Tibial nerve (tissue), 4 donors: ENCODE results near the gene RAB8A. TPM values are rescaled to one million over a fixed set of nuclear protein-coding genes. Genes with fewer than 3 reads are reported as not detected.

Experiments
- DNase-seq, 2 donors: peaks; one replicate each; pipeline ENCODE4 v3.0.0-alpha.2; 2019; ENCODE audit warnings: low spot score in 2 of 2
- H3K27ac ChIP-seq, 4 donors: fragments of 200-600 bp; sonication (generic) in 3 of 4; one replicate each; pipeline ENCODE4 v1.5.1; 2017 to 2019; ENCODE audit warnings: mild to moderate bottlenecking in 1 of 4
- H3K27me3 ChIP-seq, 2 donors: fragments of 200-600 bp; sonication (generic) in 1 of 2; one replicate each; pipeline versions ENCODE4 v1.5.1 to v1.6.0; 2017 to 2019
- H3K36me3 ChIP-seq, 3 donors: fragments of 200-600 bp; sonication (generic); one replicate each; pipeline ENCODE4 v1.5.1; 2018 to 2019
- H3K4me1 ChIP-seq, 4 donors: fragments of 200-600 bp; sonication (generic) in 3 of 4; one replicate each; pipeline ENCODE4 v1.5.1; 2017 to 2019
- H3K4me3 ChIP-seq, 4 donors: fragments of 200-600 bp; sonication (generic) in 3 of 4; one replicate each; pipeline ENCODE4 v1.5.1; 2017 to 2019; ENCODE audit warnings: mild to moderate bottlenecking in 1 of 4, moderate library complexity in 1 of 4
- H3K9me3 ChIP-seq, 4 donors: fragments of 200-600 bp; sonication (generic) in 3 of 4; one replicate each; pipeline ENCODE4 v1.5.1; 2017 to 2019
- EP300 ChIP-seq, 2 donors: sonication (generic); formaldehyde crosslinking; IDR thresholded peaks; one replicate each; pipeline ENCODE4 v1.6.1; 2017; ENCODE audit warnings: antibody characterized with exemption in 2 of 2, mild to moderate bottlenecking in 1 of 2
- POLR2A ChIP-seq, 2 donors: fragments of 450-650 bp; IDR thresholded peaks; one replicate each; pipeline ENCODE4 v1.6.1; 2017; ENCODE audit warnings: antibody characterized with exemption in 2 of 2, mild to moderate bottlenecking in 2 of 2, moderate library complexity in 2 of 2
- WGBS, 2 donors: methylation state at CpG; one replicate each; pipeline ENCODE4 v1.1.5; 2018; 5-methylcytosine and 5-hydroxymethylcytosine counted together
- total RNA-seq, 4 donors: library from RNA; depleted of rRNA; stranded (reverse); fragments of >200 nt; gene quantifications; one replicate each; pipeline ENCODE4 v1.1.0, GENCODE V29; 2016
- TF ChIP-seq, protein P1 (sequence below), 5 experiments: fragments of 200-600 bp in 3 of 5; fragments of 450-650 bp in 2 of 5; sonication (generic) in 3 of 5; IDR thresholded peaks; one replicate each; pipeline ENCODE4 v1.5.1; 2016 to 2019; ENCODE audit warnings: antibody characterized with exemption in 5 of 5, mild to moderate bottlenecking in 3 of 5, moderate library complexity in 2 of 5

The RAB8A gene
- total RNA-seq, 4 donors from 2014 or later: 27.3 to 42.9 (median 36.3) TPM

DNA sequence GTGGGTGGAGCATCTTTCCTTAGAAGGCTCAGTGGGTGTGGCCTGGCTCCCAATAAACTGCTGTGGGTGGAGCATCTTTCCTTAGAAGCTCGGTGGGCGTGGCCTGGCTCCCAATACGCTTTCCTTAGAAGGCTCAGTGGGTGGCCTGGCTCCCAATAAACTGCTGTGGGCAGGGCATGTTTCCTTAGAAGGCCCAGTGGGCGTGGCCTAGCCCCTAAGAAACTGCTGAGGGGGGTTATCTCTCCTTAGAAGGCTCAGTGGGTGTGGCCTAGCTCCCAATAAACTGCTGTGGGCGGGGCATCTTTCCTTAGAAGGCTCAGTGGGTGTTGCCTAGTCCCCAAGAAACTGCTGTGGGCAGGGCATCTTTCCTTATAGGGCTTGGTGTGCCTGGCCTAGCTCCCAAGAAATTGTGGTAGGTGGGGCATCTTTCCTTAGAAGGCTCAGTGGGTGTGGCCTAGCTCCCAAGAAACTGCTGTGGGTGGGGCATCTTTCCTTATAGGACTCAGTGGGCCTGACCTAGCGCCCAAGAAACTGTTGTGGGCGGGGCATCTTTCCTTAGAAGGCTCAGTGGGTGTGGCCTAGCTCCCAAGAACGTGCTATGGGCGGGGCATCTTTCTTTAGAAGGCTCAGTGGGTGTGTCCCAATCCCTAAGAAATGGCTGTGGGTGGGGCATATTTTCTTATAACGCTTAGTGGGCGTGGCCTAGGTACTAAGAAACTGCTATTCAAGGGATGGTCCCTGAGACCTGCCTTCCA is 42.1 kb downstream of the RAB8A start:
- no peak for DNase-seq
- Histone ChIP-seq H3K4me1 (no peaks in the 10 kb centered on the region), H3K27ac (no peak overlapping the region), H3K27me3 (no peaks in the 10 kb centered on the region), H3K36me3 (no peaks in the 10 kb centered on the region), H3K9me3 (no peaks in the 10 kb centered on the region), H3K4me3 (no peak overlapping the region)
- TF ChIP-seq, protein P1, sequence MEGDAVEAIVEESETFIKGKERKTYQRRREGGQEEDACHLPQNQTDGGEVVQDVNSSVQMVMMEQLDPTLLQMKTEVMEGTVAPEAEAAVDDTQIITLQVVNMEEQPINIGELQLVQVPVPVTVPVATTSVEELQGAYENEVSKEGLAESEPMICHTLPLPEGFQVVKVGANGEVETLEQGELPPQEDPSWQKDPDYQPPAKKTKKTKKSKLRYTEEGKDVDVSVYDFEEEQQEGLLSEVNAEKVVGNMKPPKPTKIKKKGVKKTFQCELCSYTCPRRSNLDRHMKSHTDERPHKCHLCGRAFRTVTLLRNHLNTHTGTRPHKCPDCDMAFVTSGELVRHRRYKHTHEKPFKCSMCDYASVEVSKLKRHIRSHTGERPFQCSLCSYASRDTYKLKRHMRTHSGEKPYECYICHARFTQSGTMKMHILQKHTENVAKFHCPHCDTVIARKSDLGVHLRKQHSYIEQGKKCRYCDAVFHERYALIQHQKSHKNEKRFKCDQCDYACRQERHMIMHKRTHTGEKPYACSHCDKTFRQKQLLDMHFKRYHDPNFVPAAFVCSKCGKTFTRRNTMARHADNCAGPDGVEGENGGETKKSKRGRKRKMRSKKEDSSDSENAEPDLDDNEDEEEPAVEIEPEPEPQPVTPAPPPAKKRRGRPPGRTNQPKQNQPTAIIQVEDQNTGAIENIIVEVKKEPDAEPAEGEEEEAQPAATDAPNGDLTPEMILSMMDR (IDR thresholded peaks at IDR 0.05): no peak
- no peak for TF ChIP-seq POLR2A (IDR thresholded peaks at IDR 0.05)
- TF ChIP-seq EP300 (IDR thresholded peaks at IDR 0.05): no peak
- 83 to 87% methylated on average over 11 of the region's 11 CpGs for WGBS, 2 donors

DNA sequence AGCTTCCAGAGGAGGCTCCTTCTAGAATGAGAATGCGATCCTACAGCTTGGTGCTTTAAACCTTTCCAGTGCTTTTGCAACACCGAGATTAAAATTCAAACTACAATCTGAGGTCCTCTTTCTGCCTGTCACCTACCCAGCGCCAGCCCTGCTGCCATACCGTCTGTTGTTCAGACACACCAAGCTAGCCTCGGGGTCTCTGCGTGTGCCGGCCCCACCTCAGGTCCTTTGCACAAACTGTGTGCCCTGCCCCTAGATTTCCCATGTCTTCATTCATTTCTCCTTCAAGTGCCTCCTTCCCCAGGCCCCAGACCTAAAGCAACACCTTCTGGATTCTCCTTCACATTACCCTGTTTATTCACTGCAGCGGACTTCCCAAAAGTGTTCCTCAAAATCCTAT is 42.9 kb downstream of the RAB8A start:
- no peak overlapping the region for H3K4me3 ChIP-seq

DNA sequence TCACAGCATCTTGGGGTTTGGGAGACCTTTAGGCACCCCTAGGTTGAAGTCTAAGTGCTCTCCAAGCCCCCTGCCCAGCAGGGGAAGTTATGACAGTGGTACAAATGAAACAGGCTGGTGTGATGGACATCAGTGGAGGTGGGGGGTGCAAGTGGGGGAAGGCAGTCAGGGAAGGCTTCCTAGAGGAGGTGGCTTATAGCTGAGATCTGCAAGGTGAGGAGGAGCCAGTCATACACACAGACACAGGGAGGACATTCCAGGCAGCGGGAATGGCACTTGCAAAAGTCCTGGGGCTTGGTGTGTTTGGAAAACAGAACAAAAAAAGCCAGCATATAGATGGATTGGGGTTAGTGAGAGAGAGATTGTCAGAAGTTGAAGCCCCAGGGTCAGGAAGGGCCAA is 43.4 kb downstream of the RAB8A start:
- no peak for DNase-seq

More for the DNA sequence above, 42.9 kb downstream of the RAB8A start:
- DNase-seq: no peak
- Histone ChIP-seq H3K27me3 (no peaks in the 10 kb centered on the region), H3K27ac (no peak overlapping the region), H3K4me1 (no peaks in the 10 kb centered on the region), H3K9me3 (no peaks in the 10 kb centered on the region), H3K36me3 (no peaks in the 10 kb centered on the region)
- 90 to 92% methylated on average over 8 of the region's 8 CpGs for WGBS, 2 donors
- TF ChIP-seq POLR2A (IDR thresholded peaks at IDR 0.05): no peak
- TF ChIP-seq, protein P1 (IDR thresholded peaks at IDR 0.05): no peak
- no peak for TF ChIP-seq EP300 (IDR thresholded peaks at IDR 0.05)

DNA sequence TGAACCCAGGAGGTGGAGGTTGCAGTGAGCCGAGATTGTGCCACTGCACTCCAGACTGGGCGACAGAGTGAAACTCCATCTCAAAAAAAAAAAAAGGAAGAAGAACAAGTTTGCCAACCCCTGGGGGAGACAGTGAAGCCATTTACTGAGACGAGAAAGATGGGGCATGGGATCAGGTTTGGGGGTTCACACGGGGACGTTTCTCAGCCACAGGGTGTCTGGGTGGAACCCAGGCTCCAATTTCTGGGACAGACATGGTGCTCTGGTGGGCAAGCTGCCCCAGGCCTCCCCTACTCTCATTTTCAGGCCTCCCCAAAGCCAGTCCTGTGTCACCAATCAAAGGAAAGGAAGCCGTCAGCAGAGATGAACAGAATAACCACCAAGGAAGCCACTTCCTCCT is 45.2 kb downstream of the RAB8A start:
- Histone ChIP-seq H3K9me3 (no peaks in the 10 kb centered on the region), H3K4me3 (no peak overlapping the region), H3K4me1 (no peaks in the 10 kb centered on the region), H3K27me3 (no peaks in the 10 kb centered on the region), H3K36me3 (no peaks in the 10 kb centered on the region), H3K27ac (no peak overlapping the region)
- WGBS, 2 donors: 66 to 73% methylated on average over 6 of the region's 6 CpGs
- no peak for TF ChIP-seq POLR2A (IDR thresholded peaks at IDR 0.05)
- TF ChIP-seq, protein P1 (IDR thresholded peaks at IDR 0.05): no peak
- TF ChIP-seq EP300 (IDR thresholded peaks at IDR 0.05): no peak
- DNase-seq: no peak

More for the DNA sequence above, 43.4 kb downstream of the RAB8A start:
- TF ChIP-seq, protein P1 (IDR thresholded peaks at IDR 0.05): no peak
- TF ChIP-seq EP300 (IDR thresholded peaks at IDR 0.05): no peak
- no peak for TF ChIP-seq POLR2A (IDR thresholded peaks at IDR 0.05)
- Histone ChIP-seq H3K36me3 (no peaks in the 10 kb centered on the region), H3K4me1 (no peaks in the 10 kb centered on the region), H3K4me3 (no peak overlapping the region), H3K27ac (no peak overlapping the region), H3K9me3 (no peaks in the 10 kb centered on the region), H3K27me3 (no peaks in the 10 kb centered on the region)
- 78 to 88% methylated on average over 1 of the region's 1 CpG for WGBS, 2 donors

DNA sequence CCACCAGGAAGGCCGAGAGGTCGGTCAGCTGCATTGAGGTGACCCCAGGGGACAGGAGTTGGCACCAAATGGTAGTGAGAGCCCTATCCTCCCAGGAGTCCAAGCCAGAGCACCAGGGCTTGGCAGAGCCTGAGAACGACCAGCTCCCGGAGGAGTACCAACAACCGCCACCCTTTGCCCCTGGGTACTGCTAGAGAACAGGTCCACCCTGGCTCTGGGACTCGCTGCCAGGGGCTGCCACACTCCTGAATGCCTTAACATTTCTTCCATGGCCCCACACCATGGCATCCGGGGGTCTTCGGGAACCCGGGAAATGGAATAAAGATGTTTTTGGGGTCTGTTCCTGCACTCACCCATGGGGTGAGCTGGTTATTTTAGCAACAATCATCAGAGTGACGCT is 45.9 kb downstream of the RAB8A start:
- H3K4me3 ChIP-seq: no peak overlapping the region

More for the DNA sequence above, 45.9 kb downstream of the RAB8A start:
- WGBS, 2 donors: 82 to 88% methylated on average over 8 to 10 of the region's 10 CpGs
- no peaks in the 10 kb centered on the region for H3K9me3 ChIP-seq
- no peaks in the 10 kb centered on the region for H3K4me1 ChIP-seq
- DNase-seq: no peak
- H3K27ac ChIP-seq: no peak overlapping the region
- TF ChIP-seq, protein P1 (IDR thresholded peaks at IDR 0.05): no peak
- no peak for TF ChIP-seq POLR2A (IDR thresholded peaks at IDR 0.05)
- TF ChIP-seq EP300 (IDR thresholded peaks at IDR 0.05): no peak
- no peaks in the 10 kb centered on the region for H3K27me3 ChIP-seq
- H3K36me3 ChIP-seq: no peaks in the 10 kb centered on the region
